BJ (cell line): ENCODE results near the gene LCE1C. TPM values are rescaled to one million over a fixed set of nuclear protein-coding genes. Genes with fewer than 3 reads are reported as not detected.

Experiments used
- CTCF ChIA-PET: fragments of 350-600 bp; formaldehyde crosslinking; extraction: SDS; loops from one replicate; lab custom pipeline; 2021; ENCODE audit warnings: antibody characterized with exemption, inconsistent platforms; lab: Yijun Ruan, JAX
- POLR2A ChIA-PET: fragments of 300-600 bp; sonication (Branson Sonifier 250); formaldehyde crosslinking; extraction: SDS; loops from one replicate; lab custom pipeline; 2021; ENCODE audit warnings: antibody characterized with exemption; lab: Charles Lee
- DNase-seq: peaks from one replicate; pipeline ENCODE4 v3.0.0-alpha.2; 2011; ENCODE audit warnings: low read depth
- H3K27me3 ChIP-seq: 2 replicates; pipeline ENCODE4 v1.6.0; 2011; ENCODE audit warnings: low read length; ENCODE audit not compliant: control insufficient read depth, insufficient read depth
- H3K36me3 ChIP-seq: 2 replicates; pipeline ENCODE4 v1.5.1; 2011; ENCODE audit warnings: low read length; ENCODE audit not compliant: control insufficient read depth, insufficient read depth
- H3K4me3 ChIP-seq: 2 replicates; pipeline ENCODE4 v1.5.1; 2011; ENCODE audit warnings: low read depth, mild to moderate bottlenecking, control low read depth, low read length
- polyA plus RNA-seq: library from polyadenylated mRNA; depleted of rRNA; stranded (reverse); fragments of >200 nt; gene quantifications from 2 replicates; pipeline ENCODE4 v1.2.3, GENCODE V29; 2011
- TF ChIP-seq, protein P1 (sequence below): IDR thresholded peaks from 2 replicates; pipeline ENCODE4 v1.5.1; 2011; ENCODE audit warnings: low read depth, mild to moderate bottlenecking, control low read depth, inconsistent platforms, low read length, moderate library complexity; ENCODE audit not compliant: insufficient read depth

LCE1C gene
- polyA plus RNA-seq, 1 experiment: not detected

DNA sequence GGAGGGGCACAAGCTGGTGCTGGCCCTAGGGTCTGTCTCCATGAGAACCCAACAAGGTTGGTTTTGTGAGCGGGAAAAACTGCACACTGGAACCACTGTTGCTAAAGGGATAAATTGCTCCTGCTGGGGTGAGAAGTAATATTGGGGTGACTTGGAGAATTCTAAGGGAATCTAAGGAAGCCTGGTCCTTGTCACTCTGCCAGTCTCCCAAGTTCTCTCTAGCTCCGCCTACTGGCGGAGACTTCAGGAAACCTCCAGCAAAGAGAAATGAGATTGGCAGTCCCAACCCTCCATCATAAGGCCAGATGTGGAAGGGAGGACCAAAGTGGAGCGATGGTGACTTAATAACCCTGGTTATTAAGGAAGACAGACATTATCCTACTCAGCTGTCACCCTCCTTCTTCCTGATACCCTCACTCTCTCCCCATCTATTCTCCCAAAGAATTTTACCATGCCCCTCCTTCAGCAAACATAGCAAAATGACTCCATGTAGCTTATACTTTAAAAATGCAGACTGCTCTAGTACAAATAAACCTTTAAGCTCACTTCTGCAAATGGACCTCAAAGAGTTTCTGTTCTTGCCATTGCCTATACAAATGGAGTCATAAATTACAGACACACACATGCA lies 28.8 kb downstream of the LCE1C start:
- CTCF ChIA-PET: interaction anchor here (1.0 to 1.6 kb wide), 2 partner anchors 25 to 126 kb away, joined by 3 read pairs; no protein-coding TSS in a partner anchor
- TF ChIP-seq, protein P1, sequence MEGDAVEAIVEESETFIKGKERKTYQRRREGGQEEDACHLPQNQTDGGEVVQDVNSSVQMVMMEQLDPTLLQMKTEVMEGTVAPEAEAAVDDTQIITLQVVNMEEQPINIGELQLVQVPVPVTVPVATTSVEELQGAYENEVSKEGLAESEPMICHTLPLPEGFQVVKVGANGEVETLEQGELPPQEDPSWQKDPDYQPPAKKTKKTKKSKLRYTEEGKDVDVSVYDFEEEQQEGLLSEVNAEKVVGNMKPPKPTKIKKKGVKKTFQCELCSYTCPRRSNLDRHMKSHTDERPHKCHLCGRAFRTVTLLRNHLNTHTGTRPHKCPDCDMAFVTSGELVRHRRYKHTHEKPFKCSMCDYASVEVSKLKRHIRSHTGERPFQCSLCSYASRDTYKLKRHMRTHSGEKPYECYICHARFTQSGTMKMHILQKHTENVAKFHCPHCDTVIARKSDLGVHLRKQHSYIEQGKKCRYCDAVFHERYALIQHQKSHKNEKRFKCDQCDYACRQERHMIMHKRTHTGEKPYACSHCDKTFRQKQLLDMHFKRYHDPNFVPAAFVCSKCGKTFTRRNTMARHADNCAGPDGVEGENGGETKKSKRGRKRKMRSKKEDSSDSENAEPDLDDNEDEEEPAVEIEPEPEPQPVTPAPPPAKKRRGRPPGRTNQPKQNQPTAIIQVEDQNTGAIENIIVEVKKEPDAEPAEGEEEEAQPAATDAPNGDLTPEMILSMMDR: peak; percentile 37; the same call in 1 of the 2 replicates
- H3K4me3 ChIP-seq: no peak overlapping the region
- DNase-seq: no peak
- POLR2A ChIA-PET: no interaction called here
- no peaks in the 10 kb centered on the region for H3K36me3 ChIP-seq
- no peaks in the 10 kb centered on the region for H3K27me3 ChIP-seq

DNA sequence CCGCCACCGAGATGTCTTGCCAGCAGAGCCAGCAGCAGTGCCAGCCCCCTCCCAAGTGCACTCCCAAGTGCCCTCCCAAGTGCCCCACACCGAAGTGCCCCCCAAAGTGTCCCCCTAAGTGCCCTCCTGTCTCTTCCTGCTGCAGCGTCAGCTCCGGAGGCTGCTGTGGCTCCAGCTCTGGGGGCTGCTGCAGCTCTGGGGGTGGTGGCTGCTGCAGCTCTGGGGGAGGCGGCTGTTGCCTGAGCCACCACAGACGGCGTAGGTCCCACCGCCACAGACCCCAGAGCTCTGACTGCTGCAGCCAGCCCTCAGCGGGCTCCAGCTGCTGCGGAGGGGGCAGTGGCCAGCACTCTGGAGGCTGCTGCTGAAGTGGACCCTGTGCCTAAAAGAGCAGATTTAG lies 30.1 kb downstream of the LCE1C start:
- no peaks in the 10 kb centered on the region for H3K36me3 ChIP-seq
- no peak for DNase-seq
- ChIA-PET POLR2A (no interaction called here), CTCF (no interaction called here)
- H3K4me3 ChIP-seq: no peak overlapping the region
- H3K27me3 ChIP-seq: no peaks in the 10 kb centered on the region
- TF ChIP-seq, protein P1: no peak

DNA sequence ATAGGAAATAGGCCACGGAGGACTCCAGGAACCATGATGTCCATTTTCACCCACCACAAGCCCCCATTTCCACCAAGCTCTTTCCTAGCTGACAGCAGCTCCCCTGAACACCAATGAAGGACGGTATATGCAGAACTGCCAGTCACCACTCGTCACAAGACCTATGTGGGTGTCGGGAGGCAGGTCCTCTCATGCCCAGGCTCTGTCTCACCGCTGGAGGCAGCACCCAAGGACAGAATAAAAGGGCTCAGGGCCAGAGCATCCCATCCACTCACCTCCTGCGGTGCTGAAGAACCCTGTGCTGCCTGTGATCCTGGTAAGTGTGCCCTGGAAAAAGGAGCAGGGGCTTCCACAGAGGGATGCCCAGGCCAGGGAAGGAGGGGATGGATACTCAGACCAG lies 31.6 kb downstream of the LCE1C start, which contains the start of gene LCE1F:
Gene LCE1F (plus strand): TSS at position 266 of the 400 bp plus-strand sequence. CDS start 1,232 bp downstream, outside the sequence.
- ChIA-PET CTCF (no interaction called here), POLR2A (no interaction called here)
- TF ChIP-seq, protein P1: no peak
- DNase-seq: no peak
- Histone ChIP-seq H3K36me3 (no peaks in the 10 kb centered on the region), H3K27me3 (no peaks in the 10 kb centered on the region), H3K4me3 (no peak within 1 kb of the TSS)

DNA sequence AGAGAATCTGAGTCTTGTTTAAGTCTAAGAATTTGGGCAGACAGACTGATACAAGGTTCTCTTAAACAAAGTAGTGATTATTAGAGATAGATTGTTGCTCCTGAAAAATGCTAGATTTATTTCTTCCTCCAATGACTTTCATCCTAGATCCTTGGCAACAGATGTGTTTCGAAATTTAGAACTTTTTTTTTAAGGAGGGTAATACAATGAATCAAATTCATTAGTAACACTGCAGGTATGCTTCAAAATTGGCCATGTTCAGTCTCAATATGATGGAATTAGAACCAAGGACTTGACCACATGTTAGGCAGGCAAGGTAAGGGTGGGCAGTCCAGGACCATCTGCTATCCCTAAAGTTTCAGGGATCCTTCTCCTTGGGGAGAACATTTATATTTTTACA lies 36.0 kb downstream of the LCE1C start:
- TF ChIP-seq, protein P1: no peak
- ChIA-PET CTCF (no interaction called here), POLR2A (no interaction called here)
- Histone ChIP-seq H3K27me3 (no peaks in the 10 kb centered on the region), H3K4me3 (no peak overlapping the region), H3K36me3 (no peaks in the 10 kb centered on the region)
- DNase-seq: no peak

DNA sequence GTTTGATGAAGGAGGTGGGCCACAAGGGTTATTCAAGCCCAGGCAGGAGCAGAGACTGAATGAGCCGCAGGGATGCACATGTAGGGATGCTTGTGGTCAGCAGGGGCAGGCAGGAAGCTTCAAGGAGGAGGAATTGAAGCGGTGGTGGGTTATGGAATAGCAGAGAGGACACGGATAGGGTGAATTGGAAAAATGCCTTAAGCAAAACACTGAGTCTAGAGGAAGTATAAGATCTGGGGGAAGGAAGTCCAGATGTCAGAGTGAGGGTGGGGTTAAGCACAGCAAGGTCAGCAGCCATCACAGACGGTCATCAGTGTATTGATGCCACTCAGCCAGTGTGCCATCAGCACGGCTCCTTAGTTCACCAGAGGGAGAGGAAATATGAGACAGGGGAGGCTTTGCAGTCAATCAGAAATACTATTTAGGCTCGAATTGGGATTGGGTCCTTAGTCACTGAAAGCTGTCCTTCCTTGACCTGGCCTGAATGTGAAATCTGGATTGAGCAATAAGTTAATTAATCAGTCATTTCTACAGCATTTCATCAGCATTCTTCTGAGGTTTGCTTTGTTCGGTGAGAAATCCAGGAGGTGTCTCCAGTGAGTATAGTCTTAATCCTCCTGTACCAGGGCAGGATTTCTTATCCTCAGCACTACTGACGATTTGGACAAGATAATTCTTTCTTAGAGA lies 37.5 kb downstream of the LCE1C start:
- Histone ChIP-seq H3K36me3 (no peaks in the 10 kb centered on the region), H3K27me3 (no peaks in the 10 kb centered on the region), H3K4me3 (no peak overlapping the region)
- TF ChIP-seq, protein P1: no peak
- CTCF ChIA-PET: interaction anchor here (1.5 kb wide), 1 partner anchor 157 kb away, joined by 3 read pairs; no protein-coding TSS in a partner anchor
- POLR2A ChIA-PET: no interaction called here
- DNase-seq: no peak
